Endothelial cell of umbilical vein (primary cell): ENCODE measurements around the gene SQSTM1. TPM values are rescaled to one million over a fixed set of nuclear protein-coding genes. Genes with fewer than 3 reads are reported as not detected.

Experiments
- BruUV-seq: library from RNA; stranded (reverse); fragments of 400-500 nt; replicated peaks from 2 replicates; lab custom pipeline; 2021; lab: Mats Ljungman, UMichigan
- CTCF ChIA-PET: fragments of 300-600, 350-600 bp; sonication (Branson Sonifier 250); formaldehyde crosslinking; loops from one replicate; lab custom pipeline; 2021; ENCODE audit warnings: antibody characterized with exemption, inconsistent platforms; lab: Charles Lee
- POLR2A ChIA-PET: fragments of 300-600, 350-600 bp; sonication (Branson Sonifier 250); formaldehyde crosslinking; loops from one replicate; lab custom pipeline; 2021; ENCODE audit warnings: antibody characterized with exemption, inconsistent platforms; lab: Charles Lee
- DNase-seq: peaks from one replicate; pipeline ENCODE4 v3.0.0-alpha.2; 2011; ENCODE audit warnings: low read depth, low spot score
- FAIRE-seq: peaks from 2 replicates; lab custom pipeline; 2011; peaks lifted over from hg19 to GRCh38; lab: Jason Lieb, UNC
- H2AFZ ChIP-seq: 2 replicates; pipeline ENCODE4 v1.6.0; 2012; ENCODE audit warnings: low read depth, low read length, control low read depth, inconsistent platforms
- H3K27ac ChIP-seq: 2 replicates; pipeline ENCODE4 v1.5.1; 2011; ENCODE audit warnings: low read depth, mild to moderate bottlenecking, control low read depth, low read length, moderate library complexity; ENCODE audit not compliant: insufficient read depth
- H3K27me3 ChIP-seq, 2 experiments: 2 replicates each; pipeline versions ENCODE4 v1.6.0 to v1.6.1; 2011; ENCODE audit warnings: low read length in 2 of 2, mixed read lengths in 1 of 2; ENCODE audit not compliant: control insufficient read depth in 2 of 2, insufficient read depth in 2 of 2
- H3K36me3 ChIP-seq, 2 experiments: 2 replicates in 1 of 2; 3 replicates in 1 of 2; pipeline ENCODE4 v1.5.1; 2011; ENCODE audit warnings: low read length in 2 of 2, mild to moderate bottlenecking in 1 of 2, moderate library complexity in 1 of 2; ENCODE audit not compliant: control insufficient read depth in 2 of 2, insufficient read depth in 2 of 2; ENCODE audit errors: extremely low read depth in 1 of 2
- H3K4me1 ChIP-seq: 3 replicates; pipeline ENCODE4 v1.5.1; 2011; ENCODE audit warnings: mild to moderate bottlenecking, low read length; ENCODE audit not compliant: control insufficient read depth, insufficient read depth; ENCODE audit errors: extremely low read depth
- H3K4me2 ChIP-seq: 2 replicates; pipeline ENCODE4 v1.6.1; 2011; ENCODE audit warnings: low read length, control low read depth, mixed read lengths; ENCODE audit not compliant: insufficient read depth
- H3K4me3 ChIP-seq, 3 experiments: fragments of 200-600 bp in 1 of 3; sonication (generic), shearing (Covaris generic) in 1 of 3; replicated peaks in 1 of 3; 2 replicates each; pipeline ENCODE4 v1.5.1; 2011 to 2016; ENCODE audit warnings: control low read depth in 3 of 3, low read length in 3 of 3, mild to moderate bottlenecking in 2 of 3, inconsistent platforms in 1 of 3, low read depth in 1 of 3, moderate library complexity in 1 of 3; ENCODE audit not compliant: insufficient read depth in 1 of 3
- H3K79me2 ChIP-seq: 2 replicates; pipeline ENCODE4 v1.6.0; 2012; ENCODE audit warnings: low read length, inconsistent platforms; ENCODE audit not compliant: control insufficient read depth, insufficient read depth
- H3K9ac ChIP-seq: replicated peaks from 2 replicates; pipeline ENCODE3; 2011; ENCODE audit warnings: low read length, control low read depth; ENCODE audit not compliant: insufficient read depth; ENCODE audit errors: extremely low read depth
- H3K9me1 ChIP-seq: replicated peaks from 3 replicates; pipeline ENCODE4 v1.6.0; 2011; ENCODE audit warnings: mild to moderate bottlenecking, low read length; ENCODE audit not compliant: control insufficient read depth, insufficient read depth; ENCODE audit errors: extremely low read depth
- H3K9me3 ChIP-seq: replicated peaks from 2 replicates; pipeline ENCODE4 v1.5.1; 2012; ENCODE audit warnings: low read length, inconsistent platforms; ENCODE audit not compliant: control insufficient read depth, insufficient read depth
- H4K20me1 ChIP-seq: replicated peaks from 2 replicates; pipeline ENCODE3; 2011; ENCODE audit warnings: mild to moderate bottlenecking, low read length; ENCODE audit not compliant: control insufficient read depth, insufficient read depth; ENCODE audit errors: extremely low read depth
- EZH2 ChIP-seq: IDR thresholded peaks from 2 replicates; pipeline ENCODE4 v1.6.1; 2012; ENCODE audit warnings: borderline replicate concordance, low read depth, mild to moderate bottlenecking, moderate library complexity, low read length, inconsistent platforms; ENCODE audit not compliant: severe bottlenecking
- FOS ChIP-seq: IDR thresholded peaks from 2 replicates; pipeline ENCODE4 v1.6.1; 2011; ENCODE audit warnings: mild to moderate bottlenecking, low read length, moderate library complexity, borderline replicate concordance; ENCODE audit not compliant: insufficient read depth
- GATA2 ChIP-seq: IDR thresholded peaks from 2 replicates; pipeline ENCODE4 v1.7.0; 2011; ENCODE audit warnings: low read depth, mild to moderate bottlenecking, moderate library complexity, mixed read lengths, low read length; ENCODE audit not compliant: insufficient read length, insufficient read depth
- JUN ChIP-seq: IDR thresholded peaks from 2 replicates; pipeline ENCODE4 v1.6.1; 2011; ENCODE audit warnings: borderline replicate concordance, low read depth; ENCODE audit not compliant: insufficient read length, insufficient read depth
- MYC ChIP-seq: IDR thresholded peaks from one replicate; pipeline ENCODE4 v1.6.1; 2011; ENCODE audit warnings: mild to moderate bottlenecking, low read depth, low read length
- POLR2A ChIP-seq: IDR thresholded peaks from 2 replicates; pipeline ENCODE4 v1.6.1; 2012; ENCODE audit warnings: low read depth, mild to moderate bottlenecking, control low read depth, low read length
- POLR2AphosphoS5 ChIP-seq: IDR thresholded peaks from 2 replicates; pipeline ENCODE4 v1.6.1; 2012; ENCODE audit warnings: low read depth, mild to moderate bottlenecking, control low read depth, low read length, moderate library complexity; ENCODE audit not compliant: insufficient read depth
- dilution Hi-C: fragments of 300-500 bp; cut with MboI; formaldehyde crosslinking; loops from one replicate; pipeline ENCODE4 v1.15.0; 2019; ENCODE audit warnings: low sequenced_read_pairs; ENCODE audit not compliant: extremely low pct_ligation_motif_present
- intact Hi-C: fragments of 100-400 bp; cut with micrococcal nuclease; formaldehyde crosslinking; loops from one replicate; pipeline ENCODE4 v1.10.0; 2022
- polyA plus RNA-seq, 4 experiments: library from polyadenylated mRNA; depleted of rRNA in 3 of 4; stranded (reverse) in 3 of 4; unstranded in 1 of 4; fragments of >200 nt; gene quantifications; 2 replicates each; pipeline versions ENCODE4 v1.2.1 to v1.2.3, GENCODE V29; 2011 to 2012; ENCODE audit warnings: missing spikeins in 1 of 4
- total RNA-seq: library from RNA; stranded (reverse); gene quantifications from 2 replicates; pipeline ENCODE4 v1.2.3, GENCODE V29; 2021
- TF ChIP-seq, protein P1 (sequence below), 2 donors: IDR thresholded peaks; 1 replicate in 1 of 2; 2 replicates in 1 of 2; pipeline ENCODE4 v1.5.1; 2011; ENCODE audit warnings: low read length in 2 of 2, mild to moderate bottlenecking in 2 of 2, moderate library complexity in 2 of 2, control low read depth in 1 of 2, inconsistent platforms in 1 of 2, low read depth in 1 of 2; ENCODE audit not compliant: insufficient read depth in 1 of 2; ENCODE audit errors: extremely low read depth in 1 of 2
- TF ChIP-seq, protein P2 (sequence below): IDR thresholded peaks from 2 replicates; pipeline ENCODE4 v1.6.1; 2011; ENCODE audit not compliant: insufficient read depth, insufficient read length

SQSTM1 gene
- total and polyA plus RNA-seq, 2 donors (not counting 3 experiments of a cell fraction or from before 2014, with no cell fraction given) = 302 to 346 TPM

DNA sequence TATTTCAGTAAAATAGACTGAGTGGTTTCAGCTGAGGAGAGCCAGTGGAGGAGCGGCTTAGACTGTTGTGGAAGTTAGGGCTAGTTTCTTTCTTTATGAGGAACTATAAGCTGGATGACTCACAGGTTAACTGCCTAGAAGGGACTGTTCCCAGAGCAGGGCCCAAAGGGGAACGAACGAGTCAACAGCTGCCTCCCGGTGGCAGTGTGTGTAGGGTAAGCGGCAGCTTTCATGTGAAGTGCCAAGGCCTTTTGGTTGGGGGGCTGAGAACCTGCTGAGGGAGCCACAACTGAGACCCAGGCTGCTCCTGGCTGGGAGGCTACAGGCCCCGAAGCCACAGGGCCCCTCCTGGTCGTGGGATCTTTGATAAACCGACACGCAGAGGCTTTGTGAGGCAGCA lies 7.0 kb downstream of the SQSTM1 start:
- no TSS peak for BruUV-seq
- H3K27me3 ChIP-seq = no peaks in the 10 kb centered on the region
- dilution Hi-C loops = no loop called here
- peak; percentile 63 for TF ChIP-seq FOS
- peak; percentile 23 for TF ChIP-seq JUN
- TF ChIP-seq EZH2 = no peak
- H3K9me3 ChIP-seq = no peaks in the 10 kb centered on the region
- peaks cover 34 to 70% of the 10 kb centered on the region in 2 experiments for H3K36me3 ChIP-seq
- no peak overlapping the region for H3K4me2 ChIP-seq
- no peaks in the 10 kb centered on the region for H3K9me1 ChIP-seq
- DNase-seq (peak; percentile 46), FAIRE-seq (peak; percentile 18)
- ChIA-PET CTCF (interaction anchor here (1.0 to 1.3 kb wide), 3 partner anchors 10 to 65 kb away, joined by 3 to 8 read pairs (median 3); no protein-coding TSS in a partner anchor), POLR2A (no interaction called here)
- H3K9ac ChIP-seq = no peak overlapping the region
- H3K27ac ChIP-seq = no peak overlapping the region
- peaks cover 5% of the 10 kb centered on the region for H3K4me1 ChIP-seq
- no peak overlapping the region for H2AFZ ChIP-seq
- H4K20me1 ChIP-seq = peaks cover 5% of the 10 kb centered on the region
- no peak overlapping the region for H3K4me3 ChIP-seq
- peaks cover 36% of the 10 kb centered on the region for H3K79me2 ChIP-seq
- intact Hi-C loops = no loop called here

DNA sequence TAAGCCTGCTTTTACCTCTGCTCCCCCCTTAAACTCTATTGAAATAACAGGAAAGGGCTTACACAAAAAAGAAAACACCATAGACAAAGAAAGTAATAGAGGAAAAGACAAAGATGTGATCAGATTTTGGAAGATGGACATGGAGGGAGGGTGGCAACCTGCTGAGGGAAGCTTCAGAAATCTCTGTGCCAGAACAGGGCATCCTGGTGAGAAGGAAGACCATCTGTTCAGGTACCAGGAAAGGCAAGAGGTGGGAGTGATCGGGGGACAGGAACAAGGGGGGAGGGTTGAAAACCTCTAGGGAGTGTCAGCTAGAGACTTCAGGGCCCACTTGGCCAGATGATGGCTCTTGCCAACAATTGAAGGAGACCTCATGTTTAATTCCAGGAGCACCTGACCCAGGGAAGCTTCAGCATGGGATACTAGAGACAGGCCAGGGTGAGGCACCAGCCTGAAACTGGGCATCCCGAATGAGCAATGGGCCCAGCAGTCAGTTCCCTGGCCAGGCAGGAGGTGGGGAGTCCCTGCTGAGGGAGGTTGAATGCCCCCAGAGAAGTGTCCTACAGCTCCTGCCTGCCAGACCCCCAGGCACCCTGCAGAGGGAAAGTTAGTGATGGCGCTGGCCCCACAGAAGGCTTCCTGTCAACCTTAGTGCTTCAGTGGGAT lies 8.2 kb downstream of the SQSTM1 start:
- dilution Hi-C loops = no loop called here
- Histone ChIP-seq H3K4me3 (no peak overlapping the region), H3K9ac (no peak overlapping the region), H3K4me1 (no peaks in the 10 kb centered on the region), H3K27me3 (no peaks in the 10 kb centered on the region), H3K79me2 (peaks cover 25% of the 10 kb centered on the region), H3K27ac (no peak overlapping the region), H3K4me2 (no peak overlapping the region), H4K20me1 (peaks cover 5% of the 10 kb centered on the region), H2AFZ (no peak overlapping the region), H3K9me1 (no peaks in the 10 kb centered on the region), H3K36me3 (peaks cover 33 to 73% of the 10 kb centered on the region in 2 experiments), H3K9me3 (no peaks in the 10 kb centered on the region)
- ChIA-PET CTCF (interaction anchor here (1.1 to 2.2 kb wide), 4 partner anchors 9 to 66 kb away, joined by 3 to 9 read pairs (median 4); partner anchors contain the start of gene LTC4S), POLR2A (no interaction called here)
- no TSS peak for BruUV-seq
- no peak for DNase-seq
- no peak for FAIRE-seq
- intact Hi-C loops = no loop called here
- TF ChIP-seq JUN (no peak), POLR2A (no peak), EZH2 (no peak), GATA2 (no peak), FOS (no peak), POLR2AphosphoS5 (no peak), MYC (no peak)
- TF ChIP-seq, protein P1, sequence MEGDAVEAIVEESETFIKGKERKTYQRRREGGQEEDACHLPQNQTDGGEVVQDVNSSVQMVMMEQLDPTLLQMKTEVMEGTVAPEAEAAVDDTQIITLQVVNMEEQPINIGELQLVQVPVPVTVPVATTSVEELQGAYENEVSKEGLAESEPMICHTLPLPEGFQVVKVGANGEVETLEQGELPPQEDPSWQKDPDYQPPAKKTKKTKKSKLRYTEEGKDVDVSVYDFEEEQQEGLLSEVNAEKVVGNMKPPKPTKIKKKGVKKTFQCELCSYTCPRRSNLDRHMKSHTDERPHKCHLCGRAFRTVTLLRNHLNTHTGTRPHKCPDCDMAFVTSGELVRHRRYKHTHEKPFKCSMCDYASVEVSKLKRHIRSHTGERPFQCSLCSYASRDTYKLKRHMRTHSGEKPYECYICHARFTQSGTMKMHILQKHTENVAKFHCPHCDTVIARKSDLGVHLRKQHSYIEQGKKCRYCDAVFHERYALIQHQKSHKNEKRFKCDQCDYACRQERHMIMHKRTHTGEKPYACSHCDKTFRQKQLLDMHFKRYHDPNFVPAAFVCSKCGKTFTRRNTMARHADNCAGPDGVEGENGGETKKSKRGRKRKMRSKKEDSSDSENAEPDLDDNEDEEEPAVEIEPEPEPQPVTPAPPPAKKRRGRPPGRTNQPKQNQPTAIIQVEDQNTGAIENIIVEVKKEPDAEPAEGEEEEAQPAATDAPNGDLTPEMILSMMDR (IDR thresholded peaks at IDR 0.05; ENCODE audit: extremely low read depth in 1 of 2, insufficient read depth in 1 of 2, low read depth in 1 of 2, low read length in 2 of 2) = no peak
- TF ChIP-seq, protein P2, sequence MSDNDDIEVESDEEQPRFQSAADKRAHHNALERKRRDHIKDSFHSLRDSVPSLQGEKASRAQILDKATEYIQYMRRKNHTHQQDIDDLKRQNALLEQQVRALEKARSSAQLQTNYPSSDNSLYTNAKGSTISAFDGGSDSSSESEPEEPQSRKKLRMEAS = no peak
